Measurements from ENCODE around the gene TBRG1. TPM values are rescaled to one million over a fixed set of nuclear protein-coding genes. Genes with fewer than 3 reads are reported as not detected.
A peak's percentile ranks its signal among the peaks of the same experiment; 100 is the strongest.

Gene TBRG1
- total and polyA plus RNA-seq, 9 donors, result 15.8 to 23.4 (median 21.1) TPM

- Histone ChIP-seq H3K27ac (ENCODE audit: low read length) (no peak overlapping the region), H3K27me3 (ENCODE audit: control insufficient read depth, insufficient read depth, low read length) (no peaks in the 10 kb centered on the region), H3K36me3 (ENCODE audit: control insufficient read depth, insufficient read depth, low read length) (no peaks in the 10 kb centered on the region), H3K4me1 (ENCODE audit: control insufficient read depth, insufficient read depth, low read length) (no peaks in the 10 kb centered on the region), H3K9me3 (replicated peaks; ENCODE audit: control insufficient read depth, low read depth, low read length) (no peaks in the 10 kb centered on the region), H3K4me3 (ENCODE audit: low read length) (no peak overlapping the region)
- WGBS (ENCODE audit: insufficient coverage), result 50% methylated on average over 3 of the region's 5 CpGs
- no peak for DNase-seq
These were observed 35.2 kb downstream of the TBRG1 start for GRCh38 chr11:124657904-124658303.

DNA sequence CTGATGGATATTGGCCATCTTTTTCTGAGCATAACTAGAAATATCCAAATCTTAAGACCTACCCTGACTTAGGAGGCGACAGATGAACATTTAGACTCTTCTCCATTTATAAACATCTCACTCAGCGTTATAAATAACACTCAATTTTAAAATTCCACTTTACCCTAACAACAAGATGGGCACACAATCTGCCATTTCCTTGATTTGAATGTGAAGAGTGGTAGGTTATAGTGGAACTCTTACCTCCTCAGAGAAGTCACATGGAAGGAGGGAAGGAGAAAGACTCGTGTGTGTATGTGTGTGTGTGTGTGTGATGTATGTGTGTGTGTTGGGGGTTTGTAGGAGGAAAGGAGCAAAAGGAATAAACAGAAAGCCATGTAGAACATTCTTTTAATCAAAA lies 35.8 kb downstream of the TBRG1 start:
- H3K4me1 ChIP-seq (ENCODE audit: control insufficient read depth, insufficient read depth, low read length), result no peaks in the 10 kb centered on the region
- no peak overlapping the region for H3K4me3 ChIP-seq (ENCODE audit: low read length)
- no peaks in the 10 kb centered on the region for H3K36me3 ChIP-seq (ENCODE audit: control insufficient read depth, insufficient read depth, low read length)
- no peak overlapping the region for H3K27ac ChIP-seq (ENCODE audit: low read length)
- no peak for DNase-seq
- WGBS (ENCODE audit: insufficient coverage), result no CpG with 5 or more reads among the region's 3 CpGs
- no peaks in the 10 kb centered on the region for H3K9me3 ChIP-seq (replicated peaks; ENCODE audit: control insufficient read depth, low read depth, low read length)
- H3K27me3 ChIP-seq (ENCODE audit: control insufficient read depth, insufficient read depth, low read length), result no peaks in the 10 kb centered on the region

DNA sequence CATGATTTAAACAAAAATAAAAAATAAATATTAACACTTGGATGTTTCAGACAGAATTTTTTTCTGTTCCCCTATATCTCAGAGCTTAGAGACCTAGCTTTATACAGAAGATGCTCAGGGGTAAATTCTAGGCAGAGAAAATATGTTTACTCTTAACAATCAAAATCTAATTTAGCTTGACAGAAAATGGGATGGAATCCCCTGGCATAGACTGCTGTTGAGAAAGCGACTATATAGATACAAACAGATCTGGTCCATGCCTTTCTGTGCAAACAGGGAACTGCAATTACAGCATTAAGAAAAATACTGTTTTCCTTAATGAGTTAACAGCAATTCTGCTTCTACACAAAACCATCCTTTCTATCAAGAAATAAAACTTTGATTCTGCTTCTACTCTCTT lies 36.3 kb downstream of the TBRG1 start:
- WGBS (ENCODE audit: insufficient coverage), result no CpG with 5 or more reads among the region's 1 CpG
- no peaks in the 10 kb centered on the region for H3K4me1 ChIP-seq (ENCODE audit: control insufficient read depth, insufficient read depth, low read length)

DNA sequence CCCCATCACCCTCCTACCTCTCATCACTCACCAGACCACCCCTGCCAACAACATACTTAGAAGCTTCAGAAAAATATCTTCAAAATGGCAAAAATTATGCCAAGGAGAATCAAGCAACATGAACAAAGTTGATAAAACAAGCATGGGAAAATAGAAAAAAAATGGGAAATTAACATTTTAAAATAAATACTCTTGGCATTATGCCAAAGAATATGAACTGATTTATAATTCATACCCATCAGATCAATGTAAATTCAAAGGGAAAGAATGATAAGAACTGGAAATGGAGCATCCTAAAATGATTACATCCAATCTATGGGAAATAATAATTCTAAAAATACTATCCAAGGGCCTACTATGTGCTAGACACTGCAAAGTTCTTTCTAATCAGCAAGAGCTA lies 38.9 kb downstream of the TBRG1 start:
- H3K36me3 ChIP-seq (ENCODE audit: control insufficient read depth, insufficient read depth, low read length), result no peaks in the 10 kb centered on the region
- no peak overlapping the region for H3K27ac ChIP-seq (ENCODE audit: low read length)

More for the DNA sequence above, 36.3 kb downstream of the TBRG1 start:
- Histone ChIP-seq H3K27me3 (ENCODE audit: control insufficient read depth, insufficient read depth, low read length) (no peaks in the 10 kb centered on the region), H3K36me3 (ENCODE audit: control insufficient read depth, insufficient read depth, low read length) (no peaks in the 10 kb centered on the region), H3K4me3 (ENCODE audit: low read length) (no peak overlapping the region), H3K9me3 (replicated peaks; ENCODE audit: control insufficient read depth, low read depth, low read length) (no peaks in the 10 kb centered on the region), H3K27ac (ENCODE audit: low read length) (no peak overlapping the region)
- no peak for DNase-seq

GRCh38 chr11:124662106-124662505 lies 39.4 kb downstream of the TBRG1 start:
- no peaks in the 10 kb centered on the region for H3K9me3 ChIP-seq (replicated peaks; ENCODE audit: control insufficient read depth, low read depth, low read length)
- no peaks in the 10 kb centered on the region for H3K36me3 ChIP-seq (ENCODE audit: control insufficient read depth, insufficient read depth, low read length)
- DNase-seq, result no peak
- no peaks in the 10 kb centered on the region for H3K4me1 ChIP-seq (ENCODE audit: control insufficient read depth, insufficient read depth, low read length)
- no peaks in the 10 kb centered on the region for H3K27me3 ChIP-seq (ENCODE audit: control insufficient read depth, insufficient read depth, low read length)
- WGBS (ENCODE audit: insufficient coverage), result 67% methylated on average over 2 of the region's 4 CpGs
- no peak overlapping the region for H3K27ac ChIP-seq (ENCODE audit: low read length)
- H3K4me3 ChIP-seq (ENCODE audit: low read length), result no peak overlapping the region

More for the DNA sequence above, 38.9 kb downstream of the TBRG1 start:
- Histone ChIP-seq H3K9me3 (replicated peaks; ENCODE audit: control insufficient read depth, low read depth, low read length) (no peaks in the 10 kb centered on the region), H3K4me3 (ENCODE audit: low read length) (no peak overlapping the region), H3K4me1 (ENCODE audit: control insufficient read depth, insufficient read depth, low read length) (no peaks in the 10 kb centered on the region), H3K27me3 (ENCODE audit: control insufficient read depth, insufficient read depth, low read length) (no peaks in the 10 kb centered on the region)
- DNase-seq, result no peak

- WGBS (ENCODE audit: insufficient coverage), result no CpG with 5 or more reads among the region's 2 CpGs
- Histone ChIP-seq H3K36me3 (ENCODE audit: control insufficient read depth, insufficient read depth, low read length) (peaks cover 3% of the 10 kb centered on the region), H3K27ac (ENCODE audit: low read length) (no peak overlapping the region), H3K4me1 (ENCODE audit: control insufficient read depth, insufficient read depth, low read length) (no peaks in the 10 kb centered on the region), H3K9me3 (replicated peaks; ENCODE audit: control insufficient read depth, low read depth, low read length) (no peaks in the 10 kb centered on the region), H3K4me3 (ENCODE audit: low read length) (no peak overlapping the region), H3K27me3 (ENCODE audit: control insufficient read depth, insufficient read depth, low read length) (no peaks in the 10 kb centered on the region)
- DNase-seq, result no peak
These were observed 41.2 kb downstream of the TBRG1 start for GRCh38 chr11:124663861-124664260.

GRCh38 chr11:124667601-124668000 lies 44.9 kb downstream of the TBRG1 start:
- Histone ChIP-seq H3K9me3 (replicated peaks; ENCODE audit: control insufficient read depth, low read depth, low read length) (no peaks in the 10 kb centered on the region), H3K27ac (ENCODE audit: low read length) (no peak overlapping the region), H3K27me3 (ENCODE audit: control insufficient read depth, insufficient read depth, low read length) (no peaks in the 10 kb centered on the region), H3K4me1 (ENCODE audit: control insufficient read depth, insufficient read depth, low read length) (no peaks in the 10 kb centered on the region), H3K36me3 (ENCODE audit: control insufficient read depth, insufficient read depth, low read length) (peaks cover 3% of the 10 kb centered on the region), H3K4me3 (ENCODE audit: low read length) (no peak overlapping the region)
- no peak for DNase-seq
- WGBS (ENCODE audit: insufficient coverage), result 91% methylated on average over 3 of the region's 3 CpGs

- 0% methylated on average over 1 of the region's 8 CpGs for WGBS (ENCODE audit: insufficient coverage)
- Histone ChIP-seq H3K36me3 (ENCODE audit: control insufficient read depth, insufficient read depth, low read length) (peaks cover 3% of the 10 kb centered on the region), H3K27me3 (ENCODE audit: control insufficient read depth, insufficient read depth, low read length) (peaks cover 2% of the 10 kb centered on the region), H3K4me3 (ENCODE audit: low read length) (no peak overlapping the region), H3K9me3 (replicated peaks; ENCODE audit: control insufficient read depth, low read depth, low read length) (no peaks in the 10 kb centered on the region), H3K4me1 (ENCODE audit: control insufficient read depth, insufficient read depth, low read length) (peaks cover 9% of the 10 kb centered on the region), H3K27ac (ENCODE audit: low read length) (no peak overlapping the region)
- peak; percentile 46 for DNase-seq
These were observed 46.5 kb downstream of the TBRG1 start for GRCh38 chr11:124669193-124669592.

DNA sequence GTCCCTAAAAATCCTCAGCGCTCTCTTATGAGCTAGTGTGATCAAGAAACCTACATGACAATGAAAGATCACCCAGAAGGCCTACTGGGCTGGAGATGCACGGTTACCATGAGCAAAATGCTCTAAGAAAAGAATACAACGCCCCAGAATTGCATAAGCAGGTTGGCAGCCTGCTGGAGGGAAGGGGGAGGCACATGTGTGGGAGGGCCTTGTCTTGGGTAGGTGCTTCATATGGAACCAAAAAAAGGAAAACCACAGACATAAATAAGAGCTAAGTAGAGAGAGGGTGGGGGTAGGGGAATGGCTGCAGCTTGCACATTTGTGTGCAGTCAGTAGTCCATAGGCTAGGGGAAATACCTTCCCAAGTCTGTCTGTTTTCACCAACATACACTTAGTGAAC lies 48.1 kb downstream of the TBRG1 start:
- Histone ChIP-seq H3K27ac (ENCODE audit: low read length) (no peak overlapping the region), H3K27me3 (ENCODE audit: control insufficient read depth, insufficient read depth, low read length) (peaks cover 2% of the 10 kb centered on the region), H3K4me3 (ENCODE audit: low read length) (no peak overlapping the region), H3K9me3 (replicated peaks; ENCODE audit: control insufficient read depth, low read depth, low read length) (no peaks in the 10 kb centered on the region), H3K4me1 (ENCODE audit: control insufficient read depth, insufficient read depth, low read length) (peaks cover 14% of the 10 kb centered on the region), H3K36me3 (ENCODE audit: control insufficient read depth, insufficient read depth, low read length) (peaks cover 3% of the 10 kb centered on the region)
- DNase-seq, result no peak
- WGBS (ENCODE audit: insufficient coverage), result 40% methylated on average over 2 of the region's 3 CpGs

- Histone ChIP-seq H3K36me3 (ENCODE audit: control insufficient read depth, insufficient read depth, low read length) (peaks cover under 1% of the 10 kb centered on the region), H3K4me3 (ENCODE audit: low read length) (peak overlapping the region; percentile 77), H3K27me3 (ENCODE audit: control insufficient read depth, insufficient read depth, low read length) (peaks cover 2% of the 10 kb centered on the region), H3K4me1 (ENCODE audit: control insufficient read depth, insufficient read depth, low read length) (peaks cover 16% of the 10 kb centered on the region), H3K9me3 (replicated peaks; ENCODE audit: control insufficient read depth, low read depth, low read length) (no peaks in the 10 kb centered on the region), H3K27ac (ENCODE audit: low read length) (peak overlapping the region; percentile 86)
- WGBS (ENCODE audit: insufficient coverage), result 60% methylated on average over 1 of the region's 7 CpGs
- DNase-seq, result no peak
These were observed 50.0 kb downstream of the TBRG1 start for GRCh38 chr11:124672536-124673215.

All from muscle of leg (tissue), 11 donors.